Neural crest cell (in vitro differentiated cells): Measurements from ENCODE around the gene XYLT2. TPM values are rescaled to one million over a fixed set of nuclear protein-coding genes. Genes with fewer than 3 reads are reported as not detected.

Experiments used
- DNase-seq: peaks from one replicate; pipeline ENCODE4 v3.0.0; 2021; ENCODE audit warnings: low read depth, mixed read lengths, low spot score
- H3K27ac Mint-ChIP-seq: one replicate; pipeline ENCODE4 v1.8.0; 2021; ENCODE audit warnings: mild to moderate bottlenecking, mixed read lengths; ENCODE audit not compliant: unreplicated experiment
- H3K27me3 Mint-ChIP-seq: 2 replicates; pipeline ENCODE4 v1.8.0; 2021; ENCODE audit warnings: low read depth, mild to moderate bottlenecking, mixed read lengths
- H3K36me3 Mint-ChIP-seq: 2 replicates; pipeline ENCODE4 v1.8.0; 2021; ENCODE audit warnings: low read depth, mild to moderate bottlenecking, mixed read lengths
- H3K4me1 Mint-ChIP-seq: 2 replicates; pipeline ENCODE4 v1.8.0; 2021; ENCODE audit warnings: mixed read lengths
- H3K4me3 Mint-ChIP-seq: one replicate; pipeline ENCODE4 v1.8.0; 2021; ENCODE audit warnings: mild to moderate bottlenecking, mixed read lengths
- H3K9me3 Mint-ChIP-seq: 2 replicates; pipeline ENCODE4 v1.8.0; 2021; ENCODE audit warnings: mixed read lengths
- total RNA-seq: library from RNA; stranded (reverse); gene quantifications from 2 replicates; pipeline ENCODE4 v1.2.1, GENCODE V29; 2021
- TF ChIP-seq, protein P1 (sequence below): fragments of 200-600 bp; sonication (generic); conservative IDR thresholded peaks from 2 replicates; pipeline ENCODE4 v1.5.0; 2021; ENCODE audit warnings: antibody characterized with exemption, mild to moderate bottlenecking

XYLT2 gene
- total RNA-seq, 1 donor from 2014 or later: 23.4 TPM

DNA sequence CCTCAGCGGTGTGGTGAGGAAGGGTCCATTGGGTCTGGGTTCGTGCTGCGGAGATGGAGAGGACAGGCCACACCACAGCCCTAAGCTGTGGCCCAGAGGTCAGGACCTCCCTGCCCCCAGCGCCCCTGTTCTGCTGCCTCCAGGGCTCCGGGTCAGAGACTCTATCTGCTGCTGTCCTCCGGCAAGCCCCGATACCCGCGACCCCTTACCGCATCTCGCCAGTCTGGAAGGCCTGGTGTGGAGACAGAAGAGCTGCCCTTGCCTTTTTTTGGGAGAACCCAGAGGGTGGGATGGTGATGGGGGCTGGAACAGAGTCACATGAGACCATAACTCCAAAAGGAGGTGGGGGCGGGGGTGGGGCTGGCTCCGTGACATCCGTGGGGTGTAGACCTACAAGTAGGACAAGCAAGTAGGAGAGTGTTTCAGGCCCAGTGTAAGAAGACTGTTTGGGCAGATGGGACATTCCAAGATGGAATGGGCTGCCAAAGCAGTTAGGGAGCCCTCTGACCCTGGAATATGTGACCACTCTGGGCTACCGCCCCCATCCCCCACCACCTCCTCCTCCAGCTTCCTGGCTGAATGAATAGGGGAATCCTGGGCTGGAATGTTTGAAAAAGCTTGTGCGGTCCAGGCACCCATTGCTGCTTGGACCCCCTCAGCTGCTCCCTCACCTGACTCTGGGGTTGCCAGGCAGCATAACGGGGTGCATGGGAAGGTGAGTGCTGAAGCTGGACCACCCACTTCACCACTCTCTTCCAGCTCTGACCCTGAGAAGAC is 1.4 kb downstream of the XYLT2 start:
- peak; percentile 22 for DNase-seq
- Mint-ChIP-seq H3K27me3 (peaks cover 10% of the 10 kb centered on the region), H3K27ac (peak overlapping the region; percentile 86), H3K36me3 (peaks cover 5% of the 10 kb centered on the region), H3K4me3 (peak overlapping the region; percentile 94), H3K9me3 (no peaks in the 10 kb centered on the region), H3K4me1 (peaks cover 38% of the 10 kb centered on the region)
- TF ChIP-seq, protein P1, sequence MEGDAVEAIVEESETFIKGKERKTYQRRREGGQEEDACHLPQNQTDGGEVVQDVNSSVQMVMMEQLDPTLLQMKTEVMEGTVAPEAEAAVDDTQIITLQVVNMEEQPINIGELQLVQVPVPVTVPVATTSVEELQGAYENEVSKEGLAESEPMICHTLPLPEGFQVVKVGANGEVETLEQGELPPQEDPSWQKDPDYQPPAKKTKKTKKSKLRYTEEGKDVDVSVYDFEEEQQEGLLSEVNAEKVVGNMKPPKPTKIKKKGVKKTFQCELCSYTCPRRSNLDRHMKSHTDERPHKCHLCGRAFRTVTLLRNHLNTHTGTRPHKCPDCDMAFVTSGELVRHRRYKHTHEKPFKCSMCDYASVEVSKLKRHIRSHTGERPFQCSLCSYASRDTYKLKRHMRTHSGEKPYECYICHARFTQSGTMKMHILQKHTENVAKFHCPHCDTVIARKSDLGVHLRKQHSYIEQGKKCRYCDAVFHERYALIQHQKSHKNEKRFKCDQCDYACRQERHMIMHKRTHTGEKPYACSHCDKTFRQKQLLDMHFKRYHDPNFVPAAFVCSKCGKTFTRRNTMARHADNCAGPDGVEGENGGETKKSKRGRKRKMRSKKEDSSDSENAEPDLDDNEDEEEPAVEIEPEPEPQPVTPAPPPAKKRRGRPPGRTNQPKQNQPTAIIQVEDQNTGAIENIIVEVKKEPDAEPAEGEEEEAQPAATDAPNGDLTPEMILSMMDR: no peak

DNA sequence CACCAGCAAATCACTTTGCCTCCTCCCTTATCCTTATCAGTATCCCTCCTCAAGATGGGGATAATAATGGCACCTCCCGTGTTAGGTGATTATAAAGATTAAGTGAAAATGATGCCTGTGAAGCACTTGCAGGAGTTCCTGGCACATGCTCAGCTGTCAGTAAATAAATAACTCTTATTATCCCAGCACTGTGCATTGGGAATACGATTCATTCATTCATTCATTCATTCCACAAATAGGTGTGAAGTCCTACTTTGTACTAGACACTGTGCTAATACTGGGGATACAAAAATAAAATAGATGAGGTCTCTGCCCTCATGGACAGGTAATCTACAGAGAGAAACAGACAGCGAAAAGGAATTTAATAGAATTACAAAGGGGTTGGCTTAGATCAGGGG is 2.0 kb downstream of the XYLT2 start:
- no peak overlapping the region for H3K27ac Mint-ChIP-seq
- H3K36me3 Mint-ChIP-seq: peaks cover 5% of the 10 kb centered on the region
- peak overlapping the region; percentile 94 for H3K4me3 Mint-ChIP-seq
- TF ChIP-seq, protein P1: no peak
- DNase-seq: no peak
- peaks cover 38% of the 10 kb centered on the region for H3K4me1 Mint-ChIP-seq
- H3K27me3 Mint-ChIP-seq: peaks cover 10% of the 10 kb centered on the region
- H3K9me3 Mint-ChIP-seq: no peaks in the 10 kb centered on the region

- peak overlapping the region; percentile 9 for H3K27ac Mint-ChIP-seq
- peaks cover 38% of the 10 kb centered on the region for H3K4me1 Mint-ChIP-seq
- no peak for DNase-seq
- peaks cover 10% of the 10 kb centered on the region for H3K27me3 Mint-ChIP-seq
- TF ChIP-seq, protein P1: no peak
- H3K4me3 Mint-ChIP-seq: peak overlapping the region; percentile 94
- peaks cover 7% of the 10 kb centered on the region for H3K36me3 Mint-ChIP-seq
- H3K9me3 Mint-ChIP-seq: no peaks in the 10 kb centered on the region
These were observed 2.8 kb downstream of the XYLT2 start for GRCh38 chr17:50348522-50349242.

GRCh38 chr17:50349243-50349600 is 3.3 kb downstream of the XYLT2 start:
- DNase-seq: no peak
- peaks cover 38% of the 10 kb centered on the region for H3K4me1 Mint-ChIP-seq
- H3K27ac Mint-ChIP-seq: peak overlapping the region; percentile 9
- TF ChIP-seq, protein P1: no peak
- H3K36me3 Mint-ChIP-seq: peaks cover 7% of the 10 kb centered on the region
- no peaks in the 10 kb centered on the region for H3K9me3 Mint-ChIP-seq
- H3K27me3 Mint-ChIP-seq: peaks cover 8% of the 10 kb centered on the region
- H3K4me3 Mint-ChIP-seq: peak overlapping the region; percentile 77

- Mint-ChIP-seq H3K27ac (peak overlapping the region; percentile 82), H3K36me3 (peaks cover 7% of the 10 kb centered on the region), H3K4me1 (peaks cover 26% of the 10 kb centered on the region), H3K9me3 (no peaks in the 10 kb centered on the region), H3K4me3 (peak overlapping the region; percentile 58), H3K27me3 (no peaks in the 10 kb centered on the region)
- TF ChIP-seq, protein P1: no peak
- no peak for DNase-seq
These were observed 4.8 kb downstream of the XYLT2 start for GRCh38 chr17:50350733-50351132.
